Measurements from ENCODE around the gene RNF19B. TPM values are rescaled to one million over a fixed set of nuclear protein-coding genes. Genes with fewer than 3 reads are reported as not detected.

Gene RNF19B
- total RNA-seq, 1 donor from 2014 or later: 34.3 TPM

GRCh38 chr1:32929366-32929765, 35.2 kb downstream of the RNF19B start:
- no peak for DNase-seq
- Histone ChIP-seq H3K9me3 (no peaks in the 10 kb centered on the region), H3K4me3 (no peak overlapping the region), H3K4me1 (peaks cover 24% of the 10 kb centered on the region), H3K27me3 (peaks cover 7% of the 10 kb centered on the region), H3K27ac (no peak overlapping the region), H3K36me3 (no peaks in the 10 kb centered on the region)
- no peak for ATAC-seq
- intact Hi-C loops (cut with DNase I): no loop called here
- TF ChIP-seq CTCF (IDR thresholded peaks at IDR 0.05): no peak

- Histone ChIP-seq H3K27ac (no peak overlapping the region), H3K9me3 (no peaks in the 10 kb centered on the region), H3K4me3 (no peak overlapping the region), H3K27me3 (peaks cover 11% of the 10 kb centered on the region), H3K36me3 (no peaks in the 10 kb centered on the region), H3K4me1 (peaks cover 22% of the 10 kb centered on the region)
- no peak for ATAC-seq
- intact Hi-C loops (cut with DNase I): no loop called here
- no peak for TF ChIP-seq CTCF (IDR thresholded peaks at IDR 0.05)
- DNase-seq: no peak
Observed at GRCh38 chr1:32928715-32929114, 35.9 kb downstream of the RNF19B start.

- Histone ChIP-seq H3K9me3 (no peaks in the 10 kb centered on the region), H3K27ac (no peak overlapping the region), H3K4me3 (no peak overlapping the region), H3K27me3 (peaks cover 14% of the 10 kb centered on the region), H3K4me1 (peaks cover 18% of the 10 kb centered on the region), H3K36me3 (no peaks in the 10 kb centered on the region)
- intact Hi-C loops (cut with DNase I): no loop called here
- no peak for TF ChIP-seq CTCF (IDR thresholded peaks at IDR 0.05)
- DNase-seq (no peak), ATAC-seq (no peak)
Observed at GRCh38 chr1:32928285-32928684, 36.3 kb downstream of the RNF19B start.

GRCh38 chr1:32927441-32927840, 37.2 kb downstream of the RNF19B start:
- no peak for TF ChIP-seq CTCF (IDR thresholded peaks at IDR 0.05)
- Histone ChIP-seq H3K27ac (no peak overlapping the region), H3K4me1 (peaks cover 18% of the 10 kb centered on the region), H3K27me3 (peaks cover 17% of the 10 kb centered on the region), H3K4me3 (no peak overlapping the region), H3K9me3 (no peaks in the 10 kb centered on the region), H3K36me3 (no peaks in the 10 kb centered on the region)
- intact Hi-C loops (cut with DNase I): no loop called here
- ATAC-seq (no peak), DNase-seq (no peak)

- H3K36me3 ChIP-seq: no peaks in the 10 kb centered on the region
- no peak overlapping the region for H3K4me3 ChIP-seq
- TF ChIP-seq CTCF (IDR thresholded peaks at IDR 0.05): no peak
- ATAC-seq (no peak), DNase-seq (no peak)
- peaks cover 17% of the 10 kb centered on the region for H3K27me3 ChIP-seq
- H3K9me3 ChIP-seq: no peaks in the 10 kb centered on the region
- peaks cover 18% of the 10 kb centered on the region for H3K4me1 ChIP-seq
- H3K27ac ChIP-seq: no peak overlapping the region
- intact Hi-C loops (cut with DNase I): no loop called here
Observed at GRCh38 chr1:32926562-32926961, 38.0 kb downstream of the RNF19B start.

Data from upper lobe of right lung (tissue), 1 donor.